HepG2 (cell line): ENCODE measurements around the gene CLASP1.
"Not testable (repeated sequence)": the region's sequence is repeated elsewhere in the genome, so short reads cannot be mapped to it uniquely, and the experiment has no call there.

ENCODE experiments used
- CTCF ChIP-seq: sonication (generic); formaldehyde crosslinking; IDR thresholded peaks from 2 replicates; pipeline ENCODE4 v1.5.0; 2020; ENCODE audit warnings: mild to moderate bottlenecking, missing genetic modification reagents, moderate library complexity
- MTA1 ChIP-seq: sonication (generic); formaldehyde crosslinking; IDR thresholded peaks from 2 replicates; pipeline ENCODE4 v1.4.0; 2020; ENCODE audit warnings: missing genetic modification reagents, mild to moderate bottlenecking, borderline replicate concordance
- STAT5B ChIP-seq: sonication (generic); formaldehyde crosslinking; IDR thresholded peaks from 2 replicates; pipeline ENCODE4 v1.4.0; 2020; ENCODE audit warnings: missing genetic modification reagents
- TCF7L2 ChIP-seq: IDR thresholded peaks from 2 replicates; pipeline ENCODE4 v1.6.1; 2011; ENCODE audit warnings: mild to moderate bottlenecking, low read depth, low read length, moderate library complexity
- TEAD3 ChIP-seq: optimal IDR thresholded peaks from 2 replicates; pipeline ENCODE3; 2016; ENCODE audit warnings: borderline replicate concordance
- ZBTB26 ChIP-seq: IDR thresholded peaks from 2 replicates; pipeline ENCODE4 v1.6.1; 2016; ENCODE audit warnings: missing compliant biosample characterization, missing genetic modification reagents, borderline replicate concordance
- ZNF550 ChIP-seq: sonication (generic); formaldehyde crosslinking; IDR thresholded peaks from 2 replicates; pipeline ENCODE4 v1.4.0; 2020; ENCODE audit warnings: mild to moderate bottlenecking, missing genetic modification reagents, borderline replicate concordance

- not testable (repeated sequence) for TF ChIP-seq MTA1; STAT5B (CRISPR knock-in tag); TEAD3 (CRISPR knock-in tag); ZBTB26 (CRISPR knock-in tag); TCF7L2; CTCF (CRISPR knock-in tag); ZNF550 (CRISPR knock-in tag)
Observed at GRCh38 chr2:121610487-121610874, 38.8 kb downstream of the CLASP1 start.
